GM23338 (cell line): Measurements from ENCODE around the gene DMBX1. TPM values are rescaled to one million over a fixed set of nuclear protein-coding genes. Genes with fewer than 3 reads are reported as not detected.

Experiments
- ATAC-seq: fragments of 200-7000 bp; cut with Tn5 transposase; 3 replicates; pipeline ENCODE4 v1.9.1; 2020
- DNase-seq: peaks from one replicate; pipeline ENCODE4 v3.0.0-alpha.2; 2015; ENCODE audit warnings: low spot score
- H2AFZ ChIP-seq: fragments of 200-600 bp; sonication (generic); 2 replicates; pipeline ENCODE4 v1.8.0; 2016; ENCODE audit warnings: antibody characterized with exemption, mild to moderate bottlenecking, moderate library complexity
- H3F3A ChIP-seq: fragments of 200-600 bp; sonication (generic); replicated peaks from 2 replicates; pipeline ENCODE4 v1.8.0; 2017; ENCODE audit warnings: antibody characterized with exemption, mixed run types, low read depth
- H3K27ac ChIP-seq: fragments of 200-600 bp; sonication (generic); 2 replicates; pipeline ENCODE4 v1.6.1; 2016; ENCODE audit warnings: low read depth
- H3K27me3 ChIP-seq: fragments of 200-600 bp; sonication (generic); 2 replicates; pipeline ENCODE4 v1.8.0; 2016; ENCODE audit warnings: mild to moderate bottlenecking, mixed run types, moderate library complexity; ENCODE audit not compliant: insufficient read depth
- H3K36me3 ChIP-seq: fragments of 200-600 bp; sonication (generic); 2 replicates; pipeline ENCODE4 v1.8.0; 2016; ENCODE audit warnings: mild to moderate bottlenecking; ENCODE audit not compliant: insufficient read depth
- H3K4me1 ChIP-seq: fragments of 200-600 bp; sonication (generic); 2 replicates; pipeline ENCODE4 v1.8.0; 2016; ENCODE audit warnings: mild to moderate bottlenecking, moderate library complexity; ENCODE audit not compliant: insufficient read depth
- H3K4me2 ChIP-seq: fragments of 200-600 bp; sonication (generic); 2 replicates; pipeline ENCODE4 v1.7.1; 2017; ENCODE audit warnings: mixed run types
- H3K4me3 ChIP-seq: fragments of 200-600 bp; sonication (generic); 2 replicates; pipeline ENCODE4 v1.6.1; 2016; ENCODE audit warnings: mixed run types
- H3K79me2 ChIP-seq: fragments of 200-600 bp; sonication (generic); replicated peaks from 2 replicates; pipeline ENCODE4 v1.8.0; 2017; ENCODE audit warnings: mild to moderate bottlenecking; ENCODE audit not compliant: insufficient read depth
- H3K9me2 ChIP-seq: fragments of 200-600 bp; sonication (generic); 2 replicates; pipeline ENCODE4 v1.8.0; 2017; ENCODE audit not compliant: insufficient read depth
- H4K20me1 ChIP-seq: fragments of 200-600 bp; sonication (generic); replicated peaks from 2 replicates; pipeline ENCODE4 v1.8.0; 2017; ENCODE audit warnings: mild to moderate bottlenecking; ENCODE audit not compliant: insufficient read depth
- H3K27ac Mint-ChIP-seq: 2 replicates; pipeline ENCODE4 v1.8.0; 2020; ENCODE audit warnings: inconsistent platforms, mild to moderate bottlenecking, moderate library complexity, mixed read lengths
- H3K27me3 Mint-ChIP-seq: 3 replicates; pipeline ENCODE4 v1.8.0; 2022; ENCODE audit warnings: low read depth, mild to moderate bottlenecking, moderate library complexity, mixed read lengths, inconsistent platforms; ENCODE audit not compliant: insufficient read depth, poor library complexity
- H3K36me3 Mint-ChIP-seq: 3 replicates; pipeline ENCODE4 v1.8.0; 2021; ENCODE audit warnings: low read depth, mild to moderate bottlenecking, inconsistent platforms, moderate library complexity, mixed read lengths
- H3K4me1 Mint-ChIP-seq: 3 replicates; pipeline ENCODE4 v1.8.0; 2020; ENCODE audit warnings: mild to moderate bottlenecking, inconsistent platforms, mixed read lengths
- H3K4me3 Mint-ChIP-seq: 3 replicates; pipeline ENCODE4 v1.8.0; 2021; ENCODE audit warnings: moderate library complexity, mild to moderate bottlenecking, inconsistent platforms, mixed read lengths
- H3K9me3 Mint-ChIP-seq: 3 replicates; pipeline ENCODE4 v1.8.0; 2020; ENCODE audit warnings: moderate library complexity, mild to moderate bottlenecking, inconsistent platforms, mixed read lengths
- EZH2 ChIP-seq: fragments of 200-600 bp; sonication (generic); IDR thresholded peaks from one replicate; pipeline ENCODE4 v1.8.0; 2017; ENCODE audit warnings: antibody characterized with exemption, mild to moderate bottlenecking, low read depth; ENCODE audit not compliant: unreplicated experiment
- EZH2phosphoT487 ChIP-seq: fragments of 200-600 bp; sonication (generic); IDR thresholded peaks from one replicate; pipeline ENCODE4 v1.8.1; 2018; ENCODE audit warnings: antibody characterized with exemption; ENCODE audit not compliant: unreplicated experiment
- JUNB ChIP-seq: IDR thresholded peaks from one replicate; pipeline ENCODE4 v1.6.1; 2016; ENCODE audit warnings: antibody characterized with exemption; ENCODE audit not compliant: unreplicated experiment
- POLR2AphosphoS5 ChIP-seq: IDR thresholded peaks from 2 replicates; pipeline ENCODE4 v1.6.1; 2016; ENCODE audit warnings: antibody characterized with exemption, low read depth
- STAT1 ChIP-seq: IDR thresholded peaks from one replicate; pipeline ENCODE4 v1.6.1; 2016; ENCODE audit warnings: antibody characterized with exemption; ENCODE audit not compliant: unreplicated experiment
- ZNF114 ChIP-seq: fragments of 250-450 bp; sonication (Bioruptor Pico); IDR thresholded peaks from 2 replicates; pipeline ENCODE4 v1.5.0; 2020; ENCODE audit warnings: mild to moderate bottlenecking, moderate library complexity
- ZNF331 ChIP-seq: fragments of 250-450 bp; sonication (Bioruptor Pico); IDR thresholded peaks from 2 replicates; pipeline ENCODE4 v1.5.0; 2020; ENCODE audit warnings: low read depth, mild to moderate bottlenecking, moderate library complexity
- polyA plus RNA-seq: library from polyadenylated mRNA; unstranded; fragments of >200 nt; fragmentation: Nextera tagmentation; extraction: Ambion mirVana; gene quantifications from 2 replicates; pipeline ENCODE4 v1.2.1, GENCODE V29; 2016
- total RNA-seq: library from RNA; depleted of rRNA; stranded (reverse); fragments of >200 nt; shearing (Covaris generic); gene quantifications from 2 replicates; pipeline ENCODE4 v1.2.3, GENCODE V29; 2014
- TF ChIP-seq, protein P1 (sequence below): fragments of 250-450 bp; sonication (Bioruptor Pico); IDR thresholded peaks from 2 replicates; pipeline ENCODE4 v1.5.0; 2020; ENCODE audit warnings: mild to moderate bottlenecking, moderate library complexity
- TF ChIP-seq, protein P2 (sequence below), 2 experiments: fragments of 200-600 bp in 1 of 2; sonication (generic) in 1 of 2; conservative IDR thresholded peaks; 2 replicates each; pipeline versions ENCODE4 v1.5.1 to v1.6.1; 2016 to 2017; ENCODE audit warnings: antibody characterized with exemption in 2 of 2, low read depth in 2 of 2, mild to moderate bottlenecking in 2 of 2, moderate library complexity in 1 of 2
- TF ChIP-seq, protein P3 (sequence below): IDR thresholded peaks from 2 replicates; pipeline ENCODE4 v1.6.1; 2016; ENCODE audit warnings: antibody characterized with exemption

DMBX1 gene
- total and polyA plus RNA-seq, 2 experiments from 2014 or later, result 0.11 TPM; not detected in 1

DNA sequence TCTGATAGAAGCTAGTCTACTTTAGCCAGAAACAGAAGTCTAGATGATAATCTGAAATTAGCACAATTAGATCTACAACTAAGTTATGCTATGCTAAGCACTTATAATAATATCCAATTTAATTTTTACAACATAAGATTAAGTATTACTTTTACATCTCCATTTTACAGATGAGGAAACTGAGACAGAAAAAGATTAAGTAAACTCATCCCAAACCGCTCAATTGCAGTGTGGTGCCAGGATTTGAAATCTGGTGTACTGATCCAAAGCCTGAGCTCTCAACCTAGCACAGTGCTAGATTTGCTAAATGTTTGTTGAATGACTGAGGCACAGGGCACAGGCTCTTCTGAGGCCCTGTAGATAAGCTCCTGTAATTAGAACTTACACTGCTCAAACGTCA, 48.0 kb downstream of the DMBX1 start (continued):
- TF ChIP-seq, protein P1, sequence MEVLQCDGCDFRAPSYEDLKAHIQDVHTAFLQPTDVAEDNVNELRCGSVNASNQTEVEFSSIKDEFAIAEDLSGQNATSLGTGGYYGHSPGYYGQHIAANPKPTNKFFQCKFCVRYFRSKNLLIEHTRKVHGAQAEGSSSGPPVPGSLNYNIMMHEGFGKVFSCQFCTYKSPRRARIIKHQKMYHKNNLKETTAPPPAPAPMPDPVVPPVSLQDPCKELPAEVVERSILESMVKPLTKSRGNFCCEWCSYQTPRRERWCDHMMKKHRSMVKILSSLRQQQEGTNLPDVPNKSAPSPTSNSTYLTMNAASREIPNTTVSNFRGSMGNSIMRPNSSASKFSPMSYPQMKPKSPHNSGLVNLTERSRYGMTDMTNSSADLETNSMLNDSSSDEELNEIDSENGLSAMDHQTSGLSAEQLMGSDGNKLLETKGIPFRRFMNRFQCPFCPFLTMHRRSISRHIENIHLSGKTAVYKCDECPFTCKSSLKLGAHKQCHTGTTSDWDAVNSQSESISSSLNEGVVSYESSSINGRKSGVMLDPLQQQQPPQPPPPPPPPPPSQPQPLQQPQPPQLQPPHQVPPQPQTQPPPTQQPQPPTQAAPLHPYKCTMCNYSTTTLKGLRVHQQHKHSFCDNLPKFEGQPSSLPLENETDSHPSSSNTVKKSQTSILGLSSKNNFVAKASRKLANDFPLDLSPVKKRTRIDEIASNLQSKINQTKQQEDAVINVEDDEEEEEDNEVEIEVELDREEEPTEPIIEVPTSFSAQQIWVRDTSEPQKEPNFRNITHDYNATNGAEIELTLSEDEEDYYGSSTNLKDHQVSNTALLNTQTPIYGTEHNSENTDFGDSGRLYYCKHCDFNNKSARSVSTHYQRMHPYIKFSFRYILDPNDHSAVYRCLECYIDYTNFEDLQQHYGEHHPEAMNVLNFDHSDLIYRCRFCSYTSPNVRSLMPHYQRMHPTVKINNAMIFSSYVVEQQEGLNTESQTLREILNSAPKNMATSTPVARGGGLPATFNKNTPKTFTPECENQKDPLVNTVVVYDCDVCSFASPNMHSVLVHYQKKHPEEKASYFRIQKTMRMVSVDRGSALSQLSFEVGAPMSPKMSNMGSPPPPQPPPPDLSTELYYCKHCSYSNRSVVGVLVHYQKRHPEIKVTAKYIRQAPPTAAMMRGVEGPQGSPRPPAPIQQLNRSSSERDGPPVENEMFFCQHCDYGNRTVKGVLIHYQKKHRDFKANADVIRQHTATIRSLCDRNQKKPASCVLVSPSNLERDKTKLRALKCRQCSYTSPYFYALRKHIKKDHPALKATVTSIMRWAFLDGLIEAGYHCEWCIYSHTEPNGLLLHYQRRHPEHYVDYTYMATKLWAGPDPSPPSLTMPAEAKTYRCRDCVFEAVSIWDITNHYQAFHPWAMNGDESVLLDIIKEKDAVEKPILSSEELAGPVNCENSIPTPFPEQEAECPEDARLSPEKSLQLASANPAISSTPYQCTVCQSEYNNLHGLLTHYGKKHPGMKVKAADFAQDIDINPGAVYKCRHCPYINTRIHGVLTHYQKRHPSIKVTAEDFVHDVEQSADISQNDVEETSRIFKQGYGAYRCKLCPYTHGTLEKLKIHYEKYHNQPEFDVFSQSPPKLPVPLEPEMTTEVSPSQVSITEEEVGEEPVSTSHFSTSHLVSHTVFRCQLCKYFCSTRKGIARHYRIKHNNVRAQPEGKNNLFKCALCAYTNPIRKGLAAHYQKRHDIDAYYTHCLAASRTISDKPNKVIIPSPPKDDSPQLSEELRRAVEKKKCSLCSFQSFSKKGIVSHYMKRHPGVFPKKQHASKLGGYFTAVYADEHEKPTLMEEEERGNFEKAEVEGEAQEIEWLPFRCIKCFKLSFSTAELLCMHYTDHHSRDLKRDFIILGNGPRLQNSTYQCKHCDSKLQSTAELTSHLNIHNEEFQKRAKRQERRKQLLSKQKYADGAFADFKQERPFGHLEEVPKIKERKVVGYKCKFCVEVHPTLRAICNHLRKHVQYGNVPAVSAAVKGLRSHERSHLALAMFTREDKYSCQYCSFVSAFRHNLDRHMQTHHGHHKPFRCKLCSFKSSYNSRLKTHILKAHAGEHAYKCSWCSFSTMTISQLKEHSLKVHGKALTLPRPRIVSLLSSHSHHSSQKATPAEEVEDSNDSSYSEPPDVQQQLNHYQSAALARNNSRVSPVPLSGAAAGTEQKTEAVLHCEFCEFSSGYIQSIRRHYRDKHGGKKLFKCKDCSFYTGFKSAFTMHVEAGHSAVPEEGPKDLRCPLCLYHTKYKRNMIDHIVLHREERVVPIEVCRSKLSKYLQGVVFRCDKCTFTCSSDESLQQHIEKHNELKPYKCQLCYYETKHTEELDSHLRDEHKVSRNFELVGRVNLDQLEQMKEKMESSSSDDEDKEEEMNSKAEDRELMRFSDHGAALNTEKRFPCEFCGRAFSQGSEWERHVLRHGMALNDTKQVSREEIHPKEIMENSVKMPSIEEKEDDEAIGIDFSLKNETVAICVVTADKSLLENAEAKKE (CRISPR knock-in tag), result no peak
- no peak for TF ChIP-seq ZNF331 (CRISPR knock-in tag)
- TF ChIP-seq, protein P2, sequence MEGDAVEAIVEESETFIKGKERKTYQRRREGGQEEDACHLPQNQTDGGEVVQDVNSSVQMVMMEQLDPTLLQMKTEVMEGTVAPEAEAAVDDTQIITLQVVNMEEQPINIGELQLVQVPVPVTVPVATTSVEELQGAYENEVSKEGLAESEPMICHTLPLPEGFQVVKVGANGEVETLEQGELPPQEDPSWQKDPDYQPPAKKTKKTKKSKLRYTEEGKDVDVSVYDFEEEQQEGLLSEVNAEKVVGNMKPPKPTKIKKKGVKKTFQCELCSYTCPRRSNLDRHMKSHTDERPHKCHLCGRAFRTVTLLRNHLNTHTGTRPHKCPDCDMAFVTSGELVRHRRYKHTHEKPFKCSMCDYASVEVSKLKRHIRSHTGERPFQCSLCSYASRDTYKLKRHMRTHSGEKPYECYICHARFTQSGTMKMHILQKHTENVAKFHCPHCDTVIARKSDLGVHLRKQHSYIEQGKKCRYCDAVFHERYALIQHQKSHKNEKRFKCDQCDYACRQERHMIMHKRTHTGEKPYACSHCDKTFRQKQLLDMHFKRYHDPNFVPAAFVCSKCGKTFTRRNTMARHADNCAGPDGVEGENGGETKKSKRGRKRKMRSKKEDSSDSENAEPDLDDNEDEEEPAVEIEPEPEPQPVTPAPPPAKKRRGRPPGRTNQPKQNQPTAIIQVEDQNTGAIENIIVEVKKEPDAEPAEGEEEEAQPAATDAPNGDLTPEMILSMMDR (conservative IDR thresholded peaks at IDR 0.05; ENCODE audit: low read depth in 2 of 2), result no peak
- TF ChIP-seq, protein P3, sequence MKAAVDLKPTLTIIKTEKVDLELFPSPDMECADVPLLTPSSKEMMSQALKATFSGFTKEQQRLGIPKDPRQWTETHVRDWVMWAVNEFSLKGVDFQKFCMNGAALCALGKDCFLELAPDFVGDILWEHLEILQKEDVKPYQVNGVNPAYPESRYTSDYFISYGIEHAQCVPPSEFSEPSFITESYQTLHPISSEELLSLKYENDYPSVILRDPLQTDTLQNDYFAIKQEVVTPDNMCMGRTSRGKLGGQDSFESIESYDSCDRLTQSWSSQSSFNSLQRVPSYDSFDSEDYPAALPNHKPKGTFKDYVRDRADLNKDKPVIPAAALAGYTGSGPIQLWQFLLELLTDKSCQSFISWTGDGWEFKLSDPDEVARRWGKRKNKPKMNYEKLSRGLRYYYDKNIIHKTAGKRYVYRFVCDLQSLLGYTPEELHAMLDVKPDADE, result no peak

DNA sequence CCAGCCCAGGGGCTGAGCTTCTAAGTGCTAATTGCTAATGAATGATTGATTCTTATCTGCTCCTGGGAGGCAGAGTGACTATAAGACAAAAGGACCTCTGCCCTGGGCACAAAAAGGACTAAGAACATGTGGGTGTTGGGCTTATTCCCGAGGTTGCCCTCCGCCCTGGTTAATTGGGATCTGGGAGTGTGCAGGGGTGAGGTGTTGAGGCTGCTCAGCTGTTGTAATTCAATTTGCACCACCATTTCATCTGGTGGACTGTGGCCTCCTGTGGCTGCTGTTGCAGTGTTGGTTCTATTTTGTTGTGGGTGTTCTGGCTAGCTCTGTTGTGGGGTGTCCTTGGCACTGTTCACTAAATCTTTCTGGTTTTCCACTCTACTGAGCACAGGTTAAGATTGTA, 48.5 kb downstream of the DMBX1 start:
- Mint-ChIP-seq H3K27me3 (peaks cover 49% of the 10 kb centered on the region), H3K4me3 (no peak overlapping the region), H3K27ac (no peak overlapping the region), H3K36me3 (no peaks in the 10 kb centered on the region; the same call in 2 of the 3 replicates), H3K9me3 (no peaks in the 10 kb centered on the region; the same call in 2 of the 3 replicates), H3K4me1 (peaks cover 8% of the 10 kb centered on the region)
- Histone ChIP-seq H3K4me2 (no peak overlapping the region), H3K9me2 (no peaks in the 10 kb centered on the region), H3K4me1 (peaks cover 10% of the 10 kb centered on the region; the same call in 1 of the 2 replicates), H3K4me3 (no peak overlapping the region), H3F3A (0 out of 2 replicates have a peak, but pooled peaks cover 3% of the 10 kb centered on the region), H3K27ac (no peak overlapping the region), H3K36me3 (no peaks in the 10 kb centered on the region), H3K79me2 (no peaks in the 10 kb centered on the region), H4K20me1 (no peaks in the 10 kb centered on the region; the same call in 1 of the 2 replicates), H3K27me3 (peaks cover 99% of the 10 kb centered on the region), H2AFZ (no peak overlapping the region)
- DNase-seq (no peak), ATAC-seq (no peak)
- TF ChIP-seq, protein P3, result no peak
- TF ChIP-seq JUNB (no peak), EZH2phosphoT487 (no peak), POLR2AphosphoS5 (no peak), ZNF114 (no peak), STAT1 (no peak), ZNF331 (CRISPR knock-in tag) (no peak), EZH2 (no peak)
- TF ChIP-seq, protein P2 (conservative IDR thresholded peaks at IDR 0.05; ENCODE audit: low read depth in 2 of 2), result no peak
